Gastroesophageal sphincter (tissue), 3 donors: ENCODE results near the gene ANKMY2.
"Not testable (repeated sequence)": the region's sequence is repeated elsewhere in the genome, so short reads cannot be mapped to it uniquely, and the experiment has no call there.

ENCODE experiments used
- CTCF ChIP-seq, 4 experiments: fragments of 200-600 bp in 2 of 4; fragments of 450-650 bp in 2 of 4; sonication (generic) in 1 of 4; IDR thresholded peaks; one replicate each; pipeline ENCODE4 v1.5.1; 2017 to 2019; ENCODE audit warnings: antibody characterized with exemption in 4 of 4, mild to moderate bottlenecking in 2 of 4, moderate library complexity in 2 of 4
- EP300 ChIP-seq: sonication (generic); formaldehyde crosslinking; IDR thresholded peaks from one replicate; pipeline ENCODE4 v1.6.1; 2017; ENCODE audit warnings: antibody characterized with exemption, mild to moderate bottlenecking
- POLR2A ChIP-seq, 2 donors: fragments of 450-650 bp; IDR thresholded peaks; one replicate each; pipeline ENCODE4 v1.6.1; 2017; ENCODE audit warnings: antibody characterized with exemption in 2 of 2, mild to moderate bottlenecking in 2 of 2, moderate library complexity in 1 of 2
- POLR2AphosphoS5 ChIP-seq: sonication (generic); formaldehyde crosslinking; IDR thresholded peaks from one replicate; pipeline ENCODE4 v1.6.1; 2017; ENCODE audit warnings: antibody characterized with exemption

GRCh38 chr7:16659854-16660497 lies 14.4 kb upstream of the ANKMY2 start:
- not testable (repeated sequence) for TF ChIP-seq CTCF (IDR thresholded peaks at IDR 0.05); POLR2A (IDR thresholded peaks at IDR 0.05); POLR2AphosphoS5; EP300
